A673 (cell line): Measurements from ENCODE around the gene RSRC1.

ENCODE experiments used
- EZH2 ChIP-seq: fragments of 200-600 bp; sonication (generic); IDR thresholded peaks from 2 replicates; pipeline ENCODE4 v1.6.1; 2017; ENCODE audit warnings: borderline replicate concordance, low read depth, mild to moderate bottlenecking, mixed read lengths, antibody characterized with exemption, low read length; ENCODE audit not compliant: poor library complexity, severe bottlenecking
- TF ChIP-seq, protein P1 (sequence below): fragments of 300-800, 200-600 bp; sonication (generic); conservative IDR thresholded peaks from 2 replicates; pipeline ENCODE4 v1.5.1; 2017; ENCODE audit warnings: low read depth, mild to moderate bottlenecking, antibody characterized with exemption, low read length, moderate library complexity, mixed read lengths

DNA sequence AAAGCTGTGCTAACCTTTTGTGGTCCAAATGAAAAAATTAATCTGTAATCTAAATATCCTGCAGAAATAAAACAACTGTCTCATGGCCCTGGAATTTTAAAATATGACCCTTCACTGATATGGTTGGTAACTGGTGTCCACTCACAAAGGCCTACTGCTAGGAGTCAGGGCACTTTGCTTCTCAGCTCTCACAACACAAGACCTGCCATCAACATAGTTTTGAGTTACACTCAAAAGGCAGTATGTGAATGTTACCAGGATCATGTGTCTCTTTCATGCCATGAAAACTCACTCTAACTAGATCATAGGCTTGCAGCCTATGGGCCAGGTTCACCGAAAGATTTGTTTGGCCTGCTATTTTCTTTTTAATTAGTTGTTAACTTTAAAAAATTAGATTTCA lies 451.1 kb downstream of the RSRC1 start:
- TF ChIP-seq, protein P1, sequence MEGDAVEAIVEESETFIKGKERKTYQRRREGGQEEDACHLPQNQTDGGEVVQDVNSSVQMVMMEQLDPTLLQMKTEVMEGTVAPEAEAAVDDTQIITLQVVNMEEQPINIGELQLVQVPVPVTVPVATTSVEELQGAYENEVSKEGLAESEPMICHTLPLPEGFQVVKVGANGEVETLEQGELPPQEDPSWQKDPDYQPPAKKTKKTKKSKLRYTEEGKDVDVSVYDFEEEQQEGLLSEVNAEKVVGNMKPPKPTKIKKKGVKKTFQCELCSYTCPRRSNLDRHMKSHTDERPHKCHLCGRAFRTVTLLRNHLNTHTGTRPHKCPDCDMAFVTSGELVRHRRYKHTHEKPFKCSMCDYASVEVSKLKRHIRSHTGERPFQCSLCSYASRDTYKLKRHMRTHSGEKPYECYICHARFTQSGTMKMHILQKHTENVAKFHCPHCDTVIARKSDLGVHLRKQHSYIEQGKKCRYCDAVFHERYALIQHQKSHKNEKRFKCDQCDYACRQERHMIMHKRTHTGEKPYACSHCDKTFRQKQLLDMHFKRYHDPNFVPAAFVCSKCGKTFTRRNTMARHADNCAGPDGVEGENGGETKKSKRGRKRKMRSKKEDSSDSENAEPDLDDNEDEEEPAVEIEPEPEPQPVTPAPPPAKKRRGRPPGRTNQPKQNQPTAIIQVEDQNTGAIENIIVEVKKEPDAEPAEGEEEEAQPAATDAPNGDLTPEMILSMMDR = no peak
- no peak for TF ChIP-seq EZH2
